GM23338 (cell line): ENCODE data around the gene DMRT2.

ENCODE experiments used
- CTCF ChIP-seq, 2 experiments: fragments of 200-600 bp in 1 of 2; sonication (generic) in 1 of 2; conservative IDR thresholded peaks; 2 replicates each; pipeline versions ENCODE4 v1.5.1 to v1.6.1; 2016 to 2017; ENCODE audit warnings: antibody characterized with exemption in 2 of 2, low read depth in 2 of 2, mild to moderate bottlenecking in 2 of 2, moderate library complexity in 1 of 2
- POLR2AphosphoS5 ChIP-seq: IDR thresholded peaks from 2 replicates; pipeline ENCODE4 v1.6.1; 2016; ENCODE audit warnings: antibody characterized with exemption, low read depth
- REST ChIP-seq: IDR thresholded peaks from one replicate; pipeline ENCODE4 v1.6.1; 2018; ENCODE audit warnings: antibody characterized with exemption; ENCODE audit not compliant: unreplicated experiment

- TF ChIP-seq REST (no peak), POLR2AphosphoS5 (no peak), CTCF (conservative IDR thresholded peaks at IDR 0.05; ENCODE audit: low read depth in 2 of 2) (peak; percentile 97 to 99)
Measured at GRCh38 chr9:1009101-1009707, 41.0 kb upstream of the DMRT2 start.
